Activated CD4-positive, alpha-beta T cell treated with anti-CD3 and anti-CD28 coated beads, Interleukin-2, amount 50 U/mL, for 24 hours (primary cell): ENCODE measurements around the gene WWTR1.

ENCODE experiments used
- DNase-seq, 2 donors: peaks; one replicate each; pipeline ENCODE4 v3.0.0-alpha.2; 2020; ENCODE audit warnings: low read depth in 1 of 2, low spot score in 1 of 2

Gene WWTR1

GRCh38 chr3:149571381-149571780, 86.4 kb downstream of the WWTR1 start:
- DNase-seq = no peak

- DNase-seq = no peak
These were observed 87.8 kb downstream of the WWTR1 start for GRCh38 chr3:149570016-149570415.

- no peak for DNase-seq
These were observed 90.4 kb downstream of the WWTR1 start for GRCh38 chr3:149567381-149567780.

- no peak for DNase-seq
These were observed 91.4 kb downstream of the WWTR1 start for GRCh38 chr3:149566292-149566975.

- DNase-seq = no peak
These were observed 93.7 kb downstream of the WWTR1 start for GRCh38 chr3:149564079-149564478.

GRCh38 chr3:149563114-149563513, 94.7 kb downstream of the WWTR1 start:
- no peak for DNase-seq

- DNase-seq = no peak
These were observed 97.2 kb downstream of the WWTR1 start for GRCh38 chr3:149560617-149561016.

GRCh38 chr3:149560001-149560400, 97.8 kb downstream of the WWTR1 start:
- DNase-seq = no peak

- no peak for DNase-seq
These were observed 98.3 kb downstream of the WWTR1 start for GRCh38 chr3:149559525-149559924.

- DNase-seq = no peak
These were observed 101.9 kb downstream of the WWTR1 start for GRCh38 chr3:149555927-149556326.

GRCh38 chr3:149554826-149555225, 103.0 kb downstream of the WWTR1 start:
- DNase-seq = no peak

GRCh38 chr3:149553781-149554451, 103.9 kb downstream of the WWTR1 start:
- no peak for DNase-seq

GRCh38 chr3:149552700-149553099, 105.1 kb downstream of the WWTR1 start:
- no peak for DNase-seq

GRCh38 chr3:149551500-149551899, 106.3 kb downstream of the WWTR1 start:
- no peak for DNase-seq

GRCh38 chr3:149548669-149549065, 109.2 kb downstream of the WWTR1 start:
- no peak for DNase-seq

- no peak for DNase-seq
These were observed 109.7 kb downstream of the WWTR1 start for GRCh38 chr3:149547954-149548668.

GRCh38 chr3:149547413-149547812, 110.4 kb downstream of the WWTR1 start:
- DNase-seq = no peak

GRCh38 chr3:149545049-149545448, 112.8 kb downstream of the WWTR1 start:
- no peak for DNase-seq

- no peak for DNase-seq
These were observed 115.2 kb downstream of the WWTR1 start for GRCh38 chr3:149542375-149543312.

- no peak for DNase-seq
These were observed 116.7 kb downstream of the WWTR1 start for GRCh38 chr3:149541091-149541491.

GRCh38 chr3:149538371-149538770, 119.5 kb downstream of the WWTR1 start:
- no peak for DNase-seq
